ENCODE measurements around the gene SAMD10.
"Not testable (repeated sequence)": the region's sequence is repeated elsewhere in the genome, so short reads cannot be mapped to it uniquely, and the experiment has no call there.

SAMD10 gene

GRCh38 chr20:63979557-63980316 is at the start of gene SAMD10:
TSS of gene SAMD10 (minus strand) at chr20:63979642. CDS start at chr20:63979467, 175 bp downstream.
- FAIRE-seq = no peak

DNA sequence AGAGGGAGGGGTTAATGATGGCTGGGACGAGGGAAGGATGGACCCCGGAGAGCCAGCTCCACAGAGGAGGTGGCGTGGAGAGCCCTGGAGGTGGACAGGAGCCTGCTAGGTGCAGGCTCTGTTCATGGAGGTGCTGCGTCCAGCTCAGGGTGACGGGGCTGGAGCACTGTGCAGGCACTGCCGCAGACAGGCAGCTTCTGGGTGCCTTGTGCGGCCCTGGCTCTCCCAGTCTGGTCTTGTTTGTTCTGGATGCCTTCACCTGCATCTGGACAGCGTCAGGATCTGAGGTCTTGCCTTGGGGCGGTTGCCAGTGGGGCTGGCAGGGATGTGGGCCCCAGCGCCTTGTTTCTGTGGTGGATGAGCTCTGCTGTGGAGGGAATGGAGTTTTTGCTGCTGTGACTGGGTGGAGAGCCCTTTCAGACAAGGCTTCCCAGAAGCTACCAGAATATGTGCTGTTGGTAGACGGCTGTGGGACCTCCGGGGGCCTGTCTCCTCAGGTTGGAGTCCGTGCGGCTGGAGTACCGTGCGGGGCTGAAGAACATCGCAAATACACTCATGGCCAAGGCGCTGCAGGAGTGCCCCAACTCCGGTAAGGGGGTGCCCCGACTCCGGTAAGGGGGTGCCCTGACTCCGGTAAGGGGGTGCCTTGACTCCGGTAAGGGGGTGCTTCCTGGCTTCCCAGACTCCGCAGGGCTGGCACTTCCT is 48.7 kb upstream of the SAMD10 start:
- no peak for FAIRE-seq

- no peak for FAIRE-seq
Observed at GRCh38 chr20:64025826-64026412, 46.5 kb upstream of the SAMD10 start.

- FAIRE-seq = no peak
Observed at GRCh38 chr20:64025101-64025825, 45.8 kb upstream of the SAMD10 start.

- FAIRE-seq = no peak
Observed at GRCh38 chr20:64024141-64024990, 44.9 kb upstream of the SAMD10 start.

DNA sequence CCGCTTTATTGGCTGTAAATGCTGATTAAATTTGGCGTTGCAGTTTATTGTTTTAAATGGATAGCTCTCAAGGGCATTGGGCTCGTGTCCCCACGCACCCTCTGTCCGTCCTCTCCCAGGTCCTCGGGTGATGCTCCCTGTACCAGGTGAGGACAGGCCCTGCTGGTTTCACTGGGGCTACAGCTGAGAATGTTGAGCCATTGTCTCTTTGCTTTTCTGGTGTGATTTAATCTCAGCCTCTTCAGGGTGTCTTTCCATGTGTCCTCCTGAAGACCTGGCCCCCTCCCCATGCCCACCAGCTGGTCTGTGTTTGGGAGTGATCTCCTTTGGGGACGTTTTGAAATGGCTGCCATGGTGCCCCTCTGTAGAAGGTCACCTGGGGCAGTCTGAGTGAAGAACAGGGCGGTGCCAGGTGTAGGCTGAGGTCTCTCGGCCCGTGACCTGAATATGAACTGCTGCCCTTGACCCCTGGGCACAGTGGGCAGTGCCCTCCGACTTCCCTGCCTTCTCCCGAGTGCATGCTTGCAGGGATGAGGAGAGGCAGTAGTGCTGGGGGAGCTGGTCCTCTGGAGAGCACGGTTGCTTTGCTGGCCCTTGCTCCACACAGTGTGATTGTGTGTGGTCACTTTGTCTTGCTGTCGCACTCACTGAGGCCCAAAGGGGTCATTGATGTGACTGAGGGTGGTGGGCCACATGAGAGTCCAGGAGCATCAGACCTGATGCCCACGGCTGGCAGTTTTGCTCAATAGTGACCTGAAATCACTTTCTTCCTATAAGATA is 44.1 kb upstream of the SAMD10 start:
- no peak for FAIRE-seq

GRCh38 chr20:64022671-64023360 is 43.4 kb upstream of the SAMD10 start:
- FAIRE-seq = no peak

DNA sequence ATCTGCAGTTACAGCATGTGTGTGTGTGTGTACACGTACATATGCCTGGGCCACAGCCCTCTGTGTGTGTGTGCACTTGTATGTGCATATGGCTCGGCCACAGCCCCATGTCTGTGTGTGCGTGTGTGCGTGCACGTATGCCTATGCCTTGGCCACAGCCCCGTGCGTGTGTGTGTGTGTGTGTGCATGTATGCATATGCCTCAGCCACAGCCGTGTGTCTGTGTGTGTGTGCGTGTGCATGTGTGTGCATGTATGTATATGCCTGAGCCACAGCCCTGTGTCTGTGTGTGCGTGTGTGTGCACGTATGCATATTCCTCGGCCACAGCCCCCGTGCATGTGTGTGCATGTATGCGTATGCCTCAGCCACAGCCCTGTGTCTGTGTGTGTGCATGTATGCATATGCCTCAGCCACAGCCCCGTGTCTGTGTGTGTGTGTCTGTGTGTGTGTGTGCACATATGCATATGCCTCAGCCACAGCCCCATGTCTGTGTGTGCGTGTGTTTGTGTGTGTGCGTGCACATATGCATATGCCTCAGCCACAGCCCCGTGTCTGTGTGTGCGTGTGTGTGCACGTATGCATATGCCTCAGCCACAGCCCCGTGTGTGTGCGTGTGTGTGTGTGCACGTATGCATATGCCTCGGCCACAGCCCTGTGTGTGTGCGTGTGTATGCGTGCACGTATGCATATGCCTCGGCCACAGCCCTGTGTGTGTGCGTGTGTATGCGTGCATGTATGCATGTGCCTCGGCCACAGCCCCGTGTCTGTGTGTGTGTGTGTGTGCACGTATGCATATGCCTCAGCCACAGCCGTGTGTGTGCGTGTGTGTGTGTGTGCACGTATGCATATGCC is 41.9 kb upstream of the SAMD10 start:
- FAIRE-seq = no peak

GRCh38 chr20:64015635-64016034 is 36.2 kb upstream of the SAMD10 start:
- no peak for FAIRE-seq

DNA sequence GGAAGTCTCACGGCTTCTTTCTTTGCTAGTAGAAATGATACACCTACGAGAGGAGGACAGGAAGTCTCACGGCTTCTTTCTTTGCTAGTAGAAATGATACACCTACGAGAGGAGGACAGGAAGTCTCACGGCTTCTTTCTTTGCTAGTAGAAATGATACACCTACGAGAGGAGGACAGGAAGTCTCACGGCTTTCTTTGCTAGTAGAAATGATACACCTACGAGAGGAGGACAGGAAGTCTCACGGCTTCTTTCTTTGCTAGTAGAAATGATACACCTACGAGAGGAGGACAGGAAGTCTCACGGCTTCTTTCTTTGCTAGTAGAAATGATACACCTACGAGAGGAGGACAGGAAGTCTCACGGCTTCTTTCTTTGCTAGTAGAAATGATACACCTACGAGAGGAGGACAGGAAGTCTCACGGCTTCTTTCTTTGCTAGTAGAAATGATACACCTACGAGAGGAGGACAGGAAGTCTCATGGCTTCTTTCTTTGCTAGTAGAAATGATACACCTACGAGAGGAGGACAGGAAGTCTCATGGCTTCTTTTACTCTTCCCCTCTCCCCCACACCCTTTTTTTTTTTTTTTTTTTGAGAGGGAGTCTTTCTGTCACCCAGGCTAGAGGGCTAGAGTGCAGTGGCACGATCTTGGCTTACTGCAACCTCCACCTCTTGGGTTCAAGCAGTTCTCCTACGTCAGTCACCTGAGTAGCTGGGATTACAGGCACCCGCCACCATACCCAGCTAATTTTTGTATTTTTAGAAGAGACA is 33.1 kb upstream of the SAMD10 start:
- FAIRE-seq = not testable (repeated sequence)

DNA sequence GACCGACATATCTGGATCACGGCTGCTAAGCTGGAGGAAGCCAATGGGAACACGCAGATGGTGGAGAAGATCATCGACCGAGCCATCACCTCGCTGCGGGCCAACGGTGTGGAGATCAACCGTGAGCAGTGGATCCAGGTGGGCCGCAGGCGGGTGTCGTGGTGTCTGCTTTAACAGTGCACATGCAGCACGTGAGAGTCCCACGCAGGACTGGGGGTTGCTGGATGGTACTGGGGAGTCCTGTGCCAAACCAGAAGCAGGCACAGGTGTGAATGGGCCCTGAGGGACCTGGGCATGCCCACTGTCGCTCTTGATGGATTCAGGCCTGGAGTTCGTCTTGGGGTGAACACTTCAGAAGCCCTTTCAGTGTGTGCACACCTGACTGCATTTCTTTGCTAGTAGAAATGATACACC is 31.9 kb upstream of the SAMD10 start:
- FAIRE-seq = no peak

DNA sequence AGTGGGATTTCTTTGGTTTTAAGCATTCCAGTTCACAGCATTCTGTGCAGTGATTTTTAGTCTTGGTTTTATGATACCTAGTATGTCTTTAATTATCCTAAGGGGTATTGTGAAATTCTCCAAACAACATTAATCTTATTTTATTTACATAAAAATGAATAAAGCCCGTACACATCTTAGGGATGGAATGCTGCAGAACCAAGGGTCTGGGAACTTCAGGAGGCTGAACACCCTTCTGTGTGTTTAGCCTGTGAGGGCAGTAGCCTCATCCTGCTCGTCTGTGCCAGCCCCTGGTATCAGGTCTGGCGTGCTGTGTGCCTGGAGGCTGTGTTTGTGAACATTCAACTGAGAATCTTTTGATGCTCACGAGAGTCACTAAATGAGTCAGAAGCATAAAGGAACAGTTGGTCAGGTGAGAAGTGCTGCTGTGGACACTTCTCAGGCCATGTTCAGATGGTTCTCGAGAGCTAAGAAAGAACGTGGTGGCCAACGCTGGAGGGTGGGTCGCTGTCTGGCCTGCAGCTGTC is 31.3 kb upstream of the SAMD10 start:
- FAIRE-seq = no peak

DNA sequence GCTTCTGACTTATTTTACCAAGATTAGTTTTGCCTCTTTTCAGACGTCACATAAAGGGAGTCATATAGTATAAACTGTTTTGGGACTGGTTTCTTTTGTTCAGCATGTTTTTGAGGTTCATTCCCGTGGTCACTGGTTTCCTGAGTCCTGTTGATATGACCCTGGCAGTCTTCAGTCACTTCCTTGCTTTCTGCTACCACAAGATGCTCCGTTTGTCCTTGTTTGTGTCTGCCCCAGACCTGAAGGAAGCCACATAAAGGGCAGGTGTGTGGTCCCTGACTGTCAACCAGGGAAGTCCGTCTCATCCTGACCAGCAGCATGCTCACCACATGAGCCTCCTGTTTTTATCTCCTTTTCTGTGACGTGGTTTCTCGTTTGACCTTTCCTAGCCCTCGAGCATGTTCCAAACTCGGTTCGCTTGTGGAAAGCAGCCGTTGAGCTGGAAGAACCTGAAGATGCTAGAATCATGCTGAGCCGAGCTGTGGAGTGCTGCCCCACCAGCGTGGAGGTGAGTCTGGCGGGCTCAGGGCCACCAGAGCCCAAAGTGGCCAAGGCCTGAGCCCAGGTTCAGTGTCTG is 30.5 kb upstream of the SAMD10 start:
- FAIRE-seq = no peak

- no peak for FAIRE-seq
Observed at GRCh38 chr20:64006902-64007301, 27.5 kb upstream of the SAMD10 start.

DNA sequence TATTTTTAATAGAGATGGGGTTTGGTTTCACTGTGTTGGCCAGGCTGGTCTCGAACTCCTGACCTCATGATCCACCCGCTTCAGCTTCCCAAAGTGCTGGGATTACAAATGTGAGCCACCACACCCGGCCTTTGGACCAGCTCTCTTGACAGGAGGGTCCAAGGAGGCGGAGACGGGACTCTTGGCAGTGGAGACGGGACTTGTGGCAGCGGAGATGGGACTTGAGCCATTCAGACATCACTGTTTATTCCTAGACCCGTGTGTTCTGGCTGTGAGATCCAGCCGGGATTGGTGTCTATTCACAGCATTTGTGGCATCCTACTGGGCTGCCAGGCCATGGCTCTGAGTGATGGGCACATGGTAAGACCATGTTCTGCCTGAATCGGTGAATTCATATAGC is 27.0 kb upstream of the SAMD10 start:
- FAIRE-seq = no peak

DNA sequence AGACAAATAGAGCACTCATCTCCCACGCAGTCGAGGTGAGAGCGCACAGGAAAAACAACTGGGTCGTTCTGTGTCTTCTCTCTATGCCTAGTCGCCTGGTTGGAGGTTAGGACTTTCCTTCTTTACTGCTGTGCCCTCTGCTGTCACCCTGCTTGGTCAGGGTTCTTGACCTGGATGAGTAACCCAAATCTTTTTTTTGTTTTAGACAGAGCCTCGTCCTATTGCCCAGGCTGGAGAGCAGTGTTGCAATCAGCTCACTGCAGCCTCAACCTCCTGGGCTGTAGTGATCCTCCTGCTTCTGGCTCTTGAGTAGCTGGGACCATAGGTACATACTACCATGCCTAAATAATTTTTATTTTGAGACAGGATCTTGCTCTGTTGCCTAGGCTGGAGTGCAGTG is 26.0 kb upstream of the SAMD10 start:
- FAIRE-seq = no peak

GRCh38 chr20:64003960-64004725 is 24.7 kb upstream of the SAMD10 start:
- no peak for FAIRE-seq

DNA sequence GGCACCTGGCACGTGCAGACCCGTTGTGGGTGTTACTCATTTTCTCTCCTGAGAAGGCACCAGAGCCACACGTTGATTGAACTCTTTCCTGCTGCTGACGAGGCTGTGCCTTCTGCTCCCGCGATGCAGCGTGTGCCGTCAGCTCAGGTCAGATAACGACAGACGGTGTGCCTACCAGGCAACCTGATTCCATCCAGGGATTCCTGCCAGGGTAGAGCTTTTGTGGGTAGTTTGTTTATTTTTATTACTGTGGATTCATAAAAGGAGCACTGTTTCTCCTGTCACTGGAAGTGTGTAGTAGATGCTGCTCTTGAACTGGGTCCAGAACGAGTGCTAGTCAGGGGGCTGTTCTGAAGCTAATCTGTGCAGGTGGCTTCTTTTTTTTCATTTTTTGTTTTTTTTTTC is 22.2 kb upstream of the SAMD10 start:
- FAIRE-seq = peak; percentile 90

Data from islet of Langerhans (tissue), 1 donor.